GM18511 (cell line): ENCODE measurements around the gene POFUT2.

Experiments
- ATAC-seq: cut with Tn5 transposase; IDR thresholded peaks from one replicate; pipeline ENCODE4 v1.9.1; 2021; ENCODE audit warnings: mild to moderate bottlenecking, moderate library complexity; ENCODE audit not compliant: unreplicated experiment

POFUT2 gene

GRCh38 chr21:45283611-45284455 is 3.9 kb downstream of the POFUT2 start:
- ATAC-seq: no peak

DNA sequence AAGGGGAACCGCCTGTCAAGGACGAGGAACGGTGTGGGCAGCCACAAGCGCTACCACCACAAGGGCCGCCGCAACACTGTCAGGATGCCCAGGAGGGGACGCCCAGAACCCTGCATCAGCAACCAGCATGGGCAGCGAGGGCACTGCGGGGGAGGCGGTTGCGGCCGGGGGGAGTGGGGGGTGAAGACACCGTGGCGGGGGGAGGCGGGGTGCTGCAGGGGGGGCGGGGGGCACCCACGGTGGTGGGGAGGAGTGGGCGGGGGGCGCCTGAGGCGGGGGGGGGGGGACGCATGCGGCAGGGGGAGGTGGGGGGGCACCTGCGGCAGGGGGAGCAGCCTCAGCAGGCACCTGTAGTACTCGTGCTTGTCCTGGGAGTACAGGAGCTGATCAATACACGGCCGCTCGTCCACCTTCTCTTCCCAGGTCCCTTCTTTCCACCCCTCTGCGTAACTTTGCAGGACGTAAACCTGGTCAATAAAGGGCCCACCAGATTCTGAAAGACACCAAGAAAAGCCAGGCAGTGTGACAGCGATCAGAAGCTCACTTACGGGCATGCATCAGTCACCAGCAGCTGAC is 4.6 kb downstream of the POFUT2 start:
- no peak for ATAC-seq

DNA sequence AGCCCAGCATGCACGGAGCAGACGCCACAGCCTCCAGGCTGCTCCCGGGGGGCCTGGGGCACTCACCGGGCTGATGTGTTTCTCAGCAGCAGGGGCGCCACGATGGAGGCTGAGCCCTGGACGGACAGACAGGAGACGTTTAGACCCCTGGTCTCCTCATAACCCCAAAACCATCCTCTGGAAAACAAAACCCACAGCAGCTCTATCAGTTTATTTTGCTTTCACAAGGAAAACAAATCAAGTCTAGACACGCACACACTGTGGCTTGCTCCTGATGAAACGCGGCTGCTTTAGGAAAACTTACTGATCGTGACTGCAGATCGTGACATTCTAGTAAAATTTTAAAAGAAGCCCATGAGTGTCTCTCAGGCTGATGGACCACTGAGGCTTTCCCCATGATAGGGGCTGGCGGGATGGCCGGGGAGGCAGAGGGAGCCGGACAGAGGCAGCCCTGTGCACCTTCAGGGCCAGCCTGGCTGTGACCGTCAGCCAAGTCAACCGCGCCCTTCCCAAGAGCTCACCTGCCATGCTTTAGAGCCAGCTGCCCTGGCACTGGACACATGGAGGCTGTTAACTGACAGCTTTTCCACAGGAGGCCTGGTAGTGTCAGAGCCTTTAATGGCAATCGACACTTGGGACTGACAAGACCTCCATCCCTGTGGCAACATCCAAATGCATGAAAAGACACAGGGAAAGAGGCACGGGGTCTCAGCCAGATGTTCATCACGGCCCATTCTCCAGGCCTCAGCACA is 5.2 kb downstream of the POFUT2 start:
- no peak for ATAC-seq

- ATAC-seq: no peak
These were observed 6.0 kb downstream of the POFUT2 start for GRCh38 chr21:45281411-45282282.

GRCh38 chr21:45280969-45281368 is 6.7 kb downstream of the POFUT2 start:
- no peak for ATAC-seq

DNA sequence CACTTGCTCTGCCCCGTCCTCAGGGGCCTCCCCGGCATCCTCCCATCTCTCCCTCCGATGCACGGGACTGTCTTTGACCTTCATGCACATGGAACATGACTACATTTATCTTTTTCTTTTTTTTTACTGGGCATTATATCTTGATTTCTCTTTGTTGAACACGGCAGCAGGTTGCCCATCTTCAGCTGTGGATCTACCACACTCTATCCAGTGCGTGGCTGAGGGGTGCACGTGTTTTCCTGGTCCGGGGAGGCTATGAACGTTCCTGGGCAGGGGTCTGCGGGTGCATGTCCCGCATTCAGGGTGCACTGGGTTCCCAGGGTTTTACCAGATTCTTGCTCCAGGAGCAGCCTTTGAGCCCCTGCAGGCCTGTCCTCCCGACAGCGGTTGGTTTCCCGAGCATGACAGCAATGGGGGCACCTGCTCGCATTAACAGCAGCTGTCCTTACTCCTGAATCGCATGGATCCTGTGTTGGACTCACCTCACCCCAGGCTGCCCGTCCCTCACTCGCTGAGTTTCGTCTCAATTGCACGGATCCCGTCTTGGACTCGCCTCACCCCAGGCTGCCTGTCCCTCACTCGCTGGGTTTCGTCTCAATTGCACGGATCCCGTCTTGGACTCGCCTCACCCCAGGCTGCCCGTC is 7.4 kb downstream of the POFUT2 start:
- no peak for ATAC-seq

GRCh38 chr21:45279446-45280177 is 8.1 kb downstream of the POFUT2 start:
- no peak for ATAC-seq

DNA sequence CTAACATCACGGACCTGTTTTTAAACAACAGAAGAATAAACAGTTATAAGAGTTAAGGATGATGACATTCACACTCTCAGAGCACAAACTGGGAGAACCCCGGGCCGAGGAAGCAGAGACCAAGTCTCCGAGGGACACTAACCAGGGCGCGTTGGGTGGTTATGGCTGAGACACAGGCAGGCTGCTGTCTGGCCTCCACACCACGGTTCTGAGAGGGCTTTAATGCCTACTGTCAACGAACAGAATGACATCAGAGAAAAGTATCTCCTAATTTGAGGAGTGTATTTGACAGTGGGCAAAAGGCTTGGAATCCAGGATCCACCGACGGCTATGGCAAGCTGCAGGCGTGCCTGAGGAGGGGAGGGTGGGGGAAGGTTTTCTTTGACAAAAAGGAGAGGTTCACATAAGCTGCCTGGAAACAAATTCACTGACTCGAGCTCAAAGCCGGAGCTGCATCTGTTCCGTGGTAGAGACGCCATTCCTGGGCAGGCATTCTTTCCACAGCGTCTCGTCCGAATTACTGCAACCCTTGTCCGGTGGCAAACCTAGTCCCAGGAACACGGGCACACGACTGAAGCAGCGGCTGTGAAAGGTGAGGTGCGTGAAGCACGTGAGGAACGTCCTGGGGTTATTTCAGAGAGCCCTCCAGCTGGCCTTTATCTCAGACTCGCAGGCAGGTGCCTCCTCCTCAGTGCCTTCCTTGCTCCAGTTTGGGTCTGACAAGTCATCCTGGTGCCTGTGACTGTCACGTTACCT is 9.4 kb downstream of the POFUT2 start:
- no peak for ATAC-seq

DNA sequence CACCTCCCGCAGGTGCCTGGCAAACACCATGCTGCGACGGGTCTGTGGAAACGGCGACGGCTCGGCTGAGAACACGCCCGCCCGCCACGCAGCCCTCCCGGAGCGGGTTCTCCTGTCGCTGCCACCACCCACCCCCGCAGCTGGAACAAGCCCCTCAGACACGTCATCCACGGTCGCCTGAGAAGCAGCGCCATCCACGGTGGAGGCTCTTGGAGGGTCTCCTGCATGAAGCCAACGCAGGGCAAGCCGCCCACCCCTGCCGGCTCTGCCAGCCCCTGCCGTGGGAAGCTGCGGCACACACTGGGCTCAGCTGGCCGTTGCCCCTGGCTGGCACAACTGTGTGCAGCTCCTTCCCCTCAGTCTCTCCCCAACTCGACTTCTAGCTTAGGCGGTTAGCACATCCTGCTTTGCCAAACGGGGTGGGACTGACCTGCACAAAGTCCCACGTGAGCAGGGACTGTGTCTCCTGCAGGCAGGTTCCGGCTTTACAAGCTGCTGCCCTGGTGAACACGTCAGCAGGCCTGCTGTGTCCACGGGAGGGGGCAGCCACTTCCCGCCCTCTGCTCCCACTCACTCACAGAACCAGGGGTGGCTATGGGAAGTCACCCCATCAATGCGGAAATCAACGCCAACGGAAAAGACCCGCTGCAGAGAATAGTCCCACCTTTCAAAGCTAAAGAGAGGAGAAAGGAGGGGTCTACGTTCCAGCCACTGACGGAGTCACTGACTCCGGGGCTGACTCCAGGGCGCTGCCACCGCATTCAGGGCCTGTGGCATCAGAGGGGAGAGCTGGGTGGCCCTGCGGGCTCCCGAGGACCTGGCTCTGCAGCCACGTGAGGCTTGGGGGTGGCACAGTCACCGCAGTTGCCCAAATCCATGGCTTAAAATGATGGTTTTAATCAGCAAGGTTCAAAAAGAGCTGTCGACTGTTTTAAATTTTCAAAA is 10.3 kb downstream of the POFUT2 start:
- no peak for ATAC-seq

- ATAC-seq: no peak
These were observed 11.1 kb downstream of the POFUT2 start for GRCh38 chr21:45276596-45276995.

DNA sequence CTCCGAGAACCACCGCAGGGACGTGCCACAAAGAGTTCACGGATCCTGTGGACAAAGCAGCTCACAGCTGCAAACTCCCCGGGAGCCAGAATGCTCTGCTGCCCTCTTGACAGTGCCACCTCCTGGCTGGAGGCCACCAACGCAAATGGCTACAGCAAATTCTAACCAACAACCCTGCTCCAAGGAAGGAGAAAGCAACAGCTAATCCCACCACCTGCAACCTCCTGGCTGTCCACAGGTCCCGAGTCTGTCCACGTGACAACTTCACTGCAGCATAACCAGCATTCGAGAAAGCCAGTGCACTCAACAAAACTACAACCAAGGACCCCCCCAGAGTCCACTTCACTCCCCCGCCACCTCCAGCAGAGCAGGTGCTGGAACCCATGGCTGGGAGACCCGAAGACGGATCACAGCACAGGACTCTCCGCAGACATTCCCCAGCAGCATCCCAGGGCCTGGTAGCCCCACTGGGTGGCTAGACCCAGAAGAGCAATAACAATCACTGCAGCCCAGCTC is 17.3 kb downstream of the POFUT2 start:
- no peak for ATAC-seq

- no peak for ATAC-seq
These were observed 17.8 kb downstream of the POFUT2 start for GRCh38 chr21:45269861-45270260.

- no peak for ATAC-seq
These were observed 20.3 kb downstream of the POFUT2 start for GRCh38 chr21:45267390-45267760.

- no peak for ATAC-seq
These were observed 20.9 kb downstream of the POFUT2 start for GRCh38 chr21:45266518-45267389.

DNA sequence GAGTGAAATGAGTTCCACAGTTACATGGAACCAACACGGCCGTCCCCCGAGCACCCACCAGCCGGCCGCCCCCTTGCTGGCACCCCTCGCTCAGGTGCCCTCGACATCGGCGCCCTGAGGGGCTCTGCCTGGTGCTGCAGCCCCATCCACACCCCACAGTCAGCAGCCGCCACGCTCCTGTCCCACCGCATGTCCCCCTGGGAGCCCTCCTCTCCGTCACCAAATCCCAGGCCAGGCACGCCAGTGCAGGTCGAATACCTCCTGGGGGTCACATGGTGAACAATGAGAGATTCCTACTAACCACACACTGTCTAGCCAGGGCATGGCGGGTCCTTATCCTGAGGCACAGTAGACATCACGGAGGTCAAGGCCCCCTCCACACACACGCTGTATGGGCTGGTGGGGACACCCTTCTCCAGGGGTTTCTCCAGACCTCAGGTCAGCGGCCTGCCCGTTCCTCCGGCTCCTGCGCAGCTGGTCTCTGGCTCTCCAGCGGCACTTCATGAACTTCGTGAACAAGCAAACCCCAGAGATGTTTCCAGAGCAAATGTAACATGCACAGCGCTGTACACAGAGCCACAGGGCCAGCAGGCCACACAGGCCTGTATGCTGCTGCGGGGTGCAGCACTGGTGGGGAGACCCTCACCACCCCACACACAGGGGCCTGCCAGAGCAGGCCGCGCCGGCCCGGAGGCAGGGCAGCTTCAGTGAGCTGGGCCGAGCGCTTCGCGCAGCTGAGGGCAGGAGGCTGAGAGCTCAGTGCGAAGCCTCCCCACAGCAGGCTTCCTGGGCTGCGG is 21.8 kb downstream of the POFUT2 start:
- no peak for ATAC-seq

DNA sequence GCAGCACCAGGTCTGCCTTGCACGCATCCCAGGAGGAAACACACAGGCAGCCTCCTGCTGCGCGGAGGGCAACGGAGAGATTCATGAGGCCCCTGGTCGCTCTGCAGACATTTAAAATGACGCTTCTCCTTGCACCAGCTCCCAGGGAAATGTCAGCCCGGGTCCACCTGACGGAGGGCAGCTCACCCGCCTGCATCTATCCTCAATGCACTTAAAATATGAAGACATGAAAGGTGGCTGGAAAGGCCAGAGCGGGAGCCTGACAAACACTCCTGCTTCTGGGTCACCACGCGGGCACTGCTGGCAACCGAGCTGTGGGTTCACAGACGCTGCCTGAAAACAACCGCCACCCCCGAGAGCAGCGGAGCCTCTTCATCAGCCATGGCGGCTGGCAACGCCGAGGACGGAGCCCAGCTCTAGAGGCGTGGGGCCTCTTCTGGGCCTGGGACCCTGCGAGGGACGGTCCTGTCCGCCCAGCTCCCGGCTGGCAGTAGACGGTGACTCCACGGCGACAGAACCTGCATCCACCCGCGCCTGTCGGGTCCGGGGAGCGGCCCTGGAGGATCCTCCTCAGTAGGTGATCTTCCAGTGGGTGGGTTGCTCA is 22.7 kb downstream of the POFUT2 start:
- ATAC-seq: no peak
